ENCODE measurements around the gene NPIPB9.
"Not testable (repeated sequence)": the region's sequence is repeated elsewhere in the genome, so short reads cannot be mapped to it uniquely, and the experiment has no call there.

NPIPB9 gene

GRCh38 chr16:28751487-28751886 lies at the start of gene NPIPB9:
NPIPB9 (plus strand) TSS chr16:28751787.
- CTCF ChIA-PET; DNase-seq (ENCODE audit: extremely low spot score); POLR2A ChIA-PET: not testable (repeated sequence)

DNA sequence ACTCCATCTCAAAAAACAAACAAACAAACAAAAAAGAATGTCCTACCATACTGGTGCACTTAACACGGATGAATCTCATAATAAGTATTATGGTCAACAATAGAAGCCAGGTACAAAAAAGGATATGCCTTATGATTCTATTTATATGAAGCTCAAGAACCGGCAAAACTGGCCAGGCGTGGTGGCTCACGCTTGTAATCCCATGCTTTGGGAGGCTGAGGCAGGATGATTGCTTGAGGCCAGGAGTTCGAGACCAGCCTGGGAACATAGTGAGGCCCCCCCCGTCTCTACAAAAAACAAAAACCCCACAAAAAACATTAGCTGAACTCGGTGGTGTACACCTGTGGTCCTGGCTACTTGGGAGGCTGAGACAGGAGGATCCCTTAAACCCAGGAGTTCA lies 47.3 kb upstream of the NPIPB9 start:
- CTCF ChIA-PET; DNase-seq (ENCODE audit: extremely low spot score); POLR2A ChIA-PET: not testable (repeated sequence)

DNA sequence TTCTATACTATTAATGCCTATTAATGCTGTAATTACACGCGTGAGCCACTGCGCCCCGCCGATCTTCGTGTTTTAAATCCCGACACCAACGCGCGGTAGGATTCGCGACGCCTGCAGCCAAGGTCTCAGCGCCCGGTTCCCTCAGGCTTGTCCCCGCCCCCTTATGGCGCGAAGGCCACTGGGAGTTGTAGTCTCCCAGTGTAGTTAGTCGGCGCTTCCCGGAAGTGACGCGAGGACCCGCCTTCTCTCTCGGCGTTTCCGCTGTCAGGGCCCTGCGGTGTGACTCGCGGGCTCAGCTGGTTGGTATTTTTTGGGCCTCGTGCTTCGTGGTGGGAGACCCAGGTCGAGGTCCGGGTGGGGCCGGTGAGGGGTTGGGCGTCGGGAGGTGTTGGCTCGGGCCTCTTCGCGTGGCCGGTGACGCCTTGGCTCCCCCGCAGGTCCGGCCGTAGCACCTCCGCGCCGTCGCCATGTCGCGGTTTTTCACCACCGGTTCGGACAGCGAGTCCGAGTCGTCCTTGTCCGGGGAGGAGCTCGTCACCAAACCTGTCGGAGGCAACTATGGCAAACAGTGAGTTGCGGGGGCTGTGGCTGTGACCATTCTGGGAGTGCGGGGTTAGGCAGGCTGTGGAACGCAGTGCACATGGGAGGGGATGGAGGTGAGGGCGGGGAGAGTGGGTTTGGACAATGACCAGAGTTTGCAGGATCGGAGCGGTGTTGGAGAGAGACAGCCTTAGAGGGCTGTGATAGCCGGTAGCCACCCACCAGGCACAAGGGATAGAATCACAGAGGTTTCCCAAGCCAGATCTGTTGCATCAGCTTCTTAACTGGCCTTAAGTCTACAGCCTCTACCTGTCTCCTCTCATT lies 40.1 kb upstream of the NPIPB9 start, which contains the start of gene EIF3C:
EIF3C (plus strand) TSS at position 245 of the 864 bp plus-strand sequence; CDS start at position 468, 223 bp downstream.
- DNase-seq (ENCODE audit: extremely low spot score); POLR2A ChIA-PET; CTCF ChIA-PET: not testable (repeated sequence)

- POLR2A ChIA-PET; CTCF ChIA-PET; DNase-seq (ENCODE audit: extremely low spot score): not testable (repeated sequence)
Measured at GRCh38 chr16:28722852-28723650, 28.5 kb upstream of the NPIPB9 start.

GRCh38 chr16:28731253-28731652 lies 20.3 kb upstream of the NPIPB9 start:
- POLR2A ChIA-PET; DNase-seq (ENCODE audit: extremely low spot score); CTCF ChIA-PET: not testable (repeated sequence)

DNA sequence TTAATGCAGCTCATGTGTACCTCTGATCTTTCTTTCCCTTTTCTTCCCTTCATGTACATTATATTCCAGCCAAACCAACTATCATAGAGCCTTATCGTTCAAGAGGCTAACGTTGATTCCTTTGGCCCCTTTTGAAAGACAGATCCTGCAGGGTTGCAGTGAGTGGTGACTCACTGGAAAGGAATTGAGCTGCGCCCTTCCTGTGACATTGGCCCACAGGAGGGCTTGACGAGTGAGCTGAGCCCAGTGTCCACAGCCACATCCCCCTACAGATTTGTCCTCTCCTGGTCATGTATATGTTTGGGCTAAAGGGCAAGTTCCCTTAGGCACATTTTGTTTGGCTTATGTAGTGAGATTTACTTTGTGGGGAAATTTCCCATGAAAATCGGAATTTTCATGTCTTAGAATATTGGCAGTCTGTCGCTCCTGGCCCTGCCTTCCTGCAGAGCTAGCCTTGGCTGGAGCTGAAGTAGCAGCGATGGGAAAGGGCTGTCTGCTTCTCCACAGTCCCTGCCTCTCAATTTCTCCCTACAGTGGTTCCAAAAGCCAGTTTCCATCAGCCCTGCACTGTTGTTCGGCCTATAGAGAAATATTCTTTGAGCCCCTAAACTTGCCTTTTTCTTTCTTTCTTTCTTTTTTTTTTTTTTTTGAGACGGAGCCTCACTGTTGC lies 19.0 kb upstream of the NPIPB9 start:
- POLR2A ChIA-PET: not testable (repeated sequence)

DNA sequence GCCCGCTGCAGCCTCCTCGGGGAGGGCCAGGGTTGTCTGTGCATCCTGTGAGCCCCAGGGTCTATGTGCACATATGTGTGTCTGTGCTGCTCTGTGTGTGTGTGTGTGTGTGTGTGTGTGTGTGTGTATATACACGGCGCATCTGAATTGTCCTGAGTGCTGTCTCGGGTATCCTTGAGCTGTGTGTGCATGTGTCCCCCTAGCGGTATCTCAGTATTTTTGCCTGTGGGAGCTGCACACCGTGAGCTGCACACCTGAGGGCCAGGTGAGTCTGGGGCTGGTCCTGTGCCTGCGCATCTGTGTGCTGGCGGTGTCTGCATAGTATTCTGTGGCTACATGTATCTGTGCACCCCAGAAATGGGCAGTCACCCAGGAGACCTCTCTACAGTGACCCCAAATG lies 11.8 kb upstream of the NPIPB9 start:
- POLR2A ChIA-PET; DNase-seq (ENCODE audit: extremely low spot score); CTCF ChIA-PET: not testable (repeated sequence)

More for the DNA sequence above, 19.0 kb upstream of the NPIPB9 start:
- CTCF ChIA-PET; DNase-seq (ENCODE audit: extremely low spot score): not testable (repeated sequence)

DNA sequence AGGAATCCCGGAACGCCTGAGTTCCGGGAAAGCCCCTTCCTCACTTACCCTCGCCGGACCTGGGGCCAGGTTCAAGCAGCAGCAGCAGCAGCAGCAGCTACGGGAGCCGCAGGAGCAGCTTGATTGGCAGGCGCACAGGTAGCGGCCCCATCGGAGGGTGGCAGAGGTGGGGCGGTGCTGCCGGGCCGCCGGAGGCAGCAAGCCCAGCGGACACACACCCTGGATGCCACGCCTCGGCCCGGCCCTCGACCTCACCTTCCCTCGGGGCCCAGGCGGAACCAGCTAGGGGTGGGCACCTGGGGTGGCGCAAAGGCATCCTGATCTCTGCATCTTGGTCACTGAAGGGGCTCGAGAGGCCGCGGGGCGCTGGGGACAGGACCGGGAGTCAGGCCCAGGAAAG lies 11.0 kb upstream of the NPIPB9 start:
- CTCF ChIA-PET; DNase-seq (ENCODE audit: extremely low spot score); POLR2A ChIA-PET: not testable (repeated sequence)

GRCh38 chr16:28741295-28741694 lies 10.3 kb upstream of the NPIPB9 start:
- POLR2A ChIA-PET; DNase-seq (ENCODE audit: extremely low spot score); CTCF ChIA-PET: not testable (repeated sequence)

DNA sequence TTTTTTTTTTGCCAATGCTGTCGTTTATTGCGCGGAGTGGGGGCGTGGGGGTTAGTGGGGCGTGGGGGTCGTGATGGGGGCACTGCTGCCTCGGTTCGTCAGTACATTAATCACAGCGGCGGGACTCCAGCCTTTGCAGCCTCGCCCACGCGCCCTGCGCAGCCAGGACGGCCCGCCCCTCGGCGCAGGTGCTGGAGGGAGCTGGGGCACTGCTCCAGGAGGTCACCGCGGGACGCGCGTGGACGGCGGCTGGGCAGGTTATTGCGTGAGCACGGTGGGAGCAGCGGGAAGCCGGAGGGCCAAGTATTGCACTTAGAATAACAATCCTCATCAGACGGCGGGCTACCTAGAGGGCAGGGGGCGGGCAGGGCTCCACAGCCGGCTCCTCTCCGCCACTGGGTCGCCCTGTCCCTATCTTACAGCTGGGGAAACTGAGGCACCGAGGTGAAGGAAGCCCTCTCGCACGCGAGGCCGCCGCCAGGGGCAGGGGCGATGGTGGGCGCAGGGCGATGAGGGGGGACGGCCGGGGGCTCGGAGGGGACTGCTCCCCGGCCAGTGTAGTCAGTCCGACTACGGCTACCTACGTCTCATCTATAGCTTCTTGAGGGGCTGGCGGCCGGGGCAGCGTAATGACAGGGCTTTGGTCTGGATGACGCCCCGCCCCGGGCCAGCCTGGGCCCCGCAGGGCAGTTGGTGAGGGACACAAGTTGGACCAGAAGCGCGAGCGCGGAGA lies 4.8 kb upstream of the NPIPB9 start:
- POLR2A ChIA-PET; CTCF ChIA-PET; DNase-seq (ENCODE audit: extremely low spot score): not testable (repeated sequence)

DNA sequence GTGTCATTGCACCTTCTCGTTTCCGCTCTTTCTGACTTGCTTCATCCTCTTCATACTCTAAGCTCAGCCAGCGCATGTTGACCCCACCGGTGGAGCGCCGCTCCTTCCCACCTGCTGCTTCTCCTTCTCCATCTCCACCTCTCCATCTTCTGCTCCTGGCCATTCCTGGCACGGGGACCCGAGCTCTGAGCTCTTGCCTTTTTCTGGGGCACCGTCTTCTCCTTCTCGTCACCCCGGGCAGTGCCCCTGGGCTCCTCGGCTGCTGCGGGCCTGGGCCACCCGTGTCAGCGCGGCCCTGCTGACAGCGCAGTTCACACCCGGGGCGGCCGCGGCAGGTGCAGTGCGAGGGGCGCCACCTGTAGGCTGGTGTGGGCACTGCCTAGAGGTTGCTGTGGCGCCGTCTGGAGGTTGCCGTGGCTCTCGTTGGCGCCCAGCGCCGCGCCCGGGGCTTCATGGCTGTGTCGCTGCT lies 1.6 kb upstream of the NPIPB9 start:
- CTCF ChIA-PET, POLR2A ChIA-PET: not testable (repeated sequence)

GRCh38 chr16:28750469-28751067 lies 1.0 kb upstream of the NPIPB9 start:
- CTCF ChIA-PET; DNase-seq (ENCODE audit: extremely low spot score); POLR2A ChIA-PET: not testable (repeated sequence)

More for the DNA sequence above, 1.6 kb upstream of the NPIPB9 start:
- DNase-seq (ENCODE audit: extremely low spot score): not testable (repeated sequence)

GRCh38 chr16:28781697-28782096 lies 30.1 kb downstream of the NPIPB9 start:
- POLR2A ChIA-PET; CTCF ChIA-PET; DNase-seq (ENCODE audit: extremely low spot score): not testable (repeated sequence)

- CTCF ChIA-PET; DNase-seq (ENCODE audit: extremely low spot score); POLR2A ChIA-PET: not testable (repeated sequence)
Measured at GRCh38 chr16:28782357-28782756, 30.8 kb downstream of the NPIPB9 start.

DNA sequence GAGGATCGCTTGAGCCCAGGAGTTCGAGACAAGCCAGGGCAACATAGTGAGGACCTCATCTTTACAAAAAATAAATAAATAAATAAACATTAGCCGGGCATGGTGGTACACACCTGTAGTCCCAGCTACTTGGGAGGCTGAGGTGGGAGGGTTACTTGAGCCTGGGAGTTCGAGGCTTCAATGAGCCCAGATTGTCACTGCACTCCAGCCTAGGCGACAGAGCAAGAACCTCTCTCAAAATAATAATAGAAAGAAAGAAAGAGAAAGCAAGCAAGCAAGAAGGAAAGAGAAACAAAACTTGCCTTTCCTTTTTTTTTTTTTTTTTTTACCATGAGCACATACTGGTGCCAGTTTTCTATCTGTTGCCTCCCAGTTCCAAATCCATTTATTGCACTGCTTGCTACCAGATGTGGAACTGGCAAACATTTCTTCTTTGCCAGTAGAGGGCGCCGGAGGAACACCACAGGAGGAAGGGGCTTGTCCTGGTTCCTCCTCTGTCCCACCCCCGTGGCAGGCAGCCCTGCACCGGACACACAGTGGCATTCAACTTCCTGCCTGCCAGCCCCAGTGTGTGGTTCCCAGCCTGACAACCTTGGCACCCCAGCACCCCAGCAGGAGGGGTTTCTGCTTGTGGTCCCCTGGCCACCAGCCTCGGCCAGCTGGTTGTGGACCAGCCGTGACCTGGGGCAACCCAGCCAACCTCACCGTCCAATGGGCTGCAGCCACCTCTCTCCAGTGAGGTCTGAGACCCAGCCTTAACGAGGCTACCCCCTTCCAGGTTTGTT lies 50.8 kb downstream of the NPIPB9 start:
- DNase-seq (ENCODE audit: extremely low spot score); CTCF ChIA-PET; POLR2A ChIA-PET: not testable (repeated sequence)

- CTCF ChIA-PET; POLR2A ChIA-PET; DNase-seq (ENCODE audit: extremely low spot score): not testable (repeated sequence)
Measured at GRCh38 chr16:28807445-28808120, 56.0 kb downstream of the NPIPB9 start.
